Spleen (tissue), 11 donors: ENCODE measurements around the gene PROCA1. TPM values are rescaled to one million over a fixed set of nuclear protein-coding genes. Genes with fewer than 3 reads are reported as not detected.

Experiments used
- DNase-seq: peaks from one replicate; pipeline ENCODE4 v3.0.0-alpha.2; 2020
- H3K27ac ChIP-seq, 8 donors: fragments of 200-600 bp; sonication (generic) in 7 of 8; 1 replicate in 4 of 8; 2 replicates in 4 of 8; pipeline versions ENCODE4 v1.5.0 to v1.8.0; 2016 to 2021; ENCODE audit warnings: inconsistent platforms in 4 of 8, mild to moderate bottlenecking in 4 of 8, moderate library complexity in 1 of 8
- H3K27me3 ChIP-seq, 7 donors: fragments of 200-600 bp; sonication (generic) in 6 of 7; replicated peaks in 1 of 7; 1 replicate in 4 of 7; 2 replicates in 3 of 7; pipeline versions ENCODE4 v1.5.0 to v1.8.0; 2016 to 2021; ENCODE audit warnings: inconsistent platforms in 3 of 7, mild to moderate bottlenecking in 1 of 7
- H3K36me3 ChIP-seq, 6 donors: fragments of 200-600 bp; sonication (generic) in 5 of 6; 1 replicate in 4 of 6; 2 replicates in 2 of 6; pipeline versions ENCODE4 v1.5.0 to v1.8.0; 2016 to 2021; ENCODE audit warnings: inconsistent platforms in 2 of 6
- H3K4me1 ChIP-seq, 6 donors: fragments of 200-600 bp; sonication (generic) in 5 of 6; 1 replicate in 3 of 6; 2 replicates in 3 of 6; pipeline versions ENCODE4 v1.5.0 to v1.8.0; 2016 to 2021; ENCODE audit warnings: inconsistent platforms in 3 of 6
- H3K4me3 ChIP-seq, 8 donors: fragments of 200-600 bp; sonication (generic) in 7 of 8; 1 replicate in 4 of 8; 2 replicates in 4 of 8; pipeline versions ENCODE4 v1.5.0 to v1.8.0; 2016 to 2021; ENCODE audit warnings: inconsistent platforms in 4 of 8, mild to moderate bottlenecking in 4 of 8, moderate library complexity in 2 of 8
- H3K9me3 ChIP-seq, 8 donors: fragments of 200-600 bp; sonication (generic) in 7 of 8; 1 replicate in 4 of 8; 2 replicates in 4 of 8; pipeline versions ENCODE4 v1.5.0 to v1.8.0; 2016 to 2021; ENCODE audit warnings: inconsistent platforms in 4 of 8
- POLR2A ChIP-seq, 3 donors: fragments of 450-650 bp; IDR thresholded peaks; one replicate each; pipeline ENCODE4 v1.5.1; 2017; ENCODE audit warnings: antibody characterized with exemption in 3 of 3, mild to moderate bottlenecking in 1 of 3
- POLR2AphosphoS5 ChIP-seq, 3 donors: sonication (generic); formaldehyde crosslinking; IDR thresholded peaks; one replicate each; pipeline ENCODE4 v1.5.1; 2017; ENCODE audit warnings: antibody characterized with exemption in 3 of 3
- WGBS, 5 donors: extraction: QIAGEN DNeasy Blood & Tissue Kit in 3 of 5; methylation state at CpG; one replicate each; pipeline versions ENCODE4 v1.1.5 to v1.1.7; 2013 to 2018; 5-methylcytosine and 5-hydroxymethylcytosine counted together
- intact Hi-C: fragments of 100-400 bp; cut with DNase I; formaldehyde crosslinking; loops from one replicate; pipeline ENCODE4 v1.15.0; 2023; ENCODE audit warnings: low total_unique reads
- polyA plus RNA-seq, 3 donors: library from polyadenylated mRNA; stranded (reverse); fragments of 200-250 nt; gene quantifications; one replicate each; pipeline ENCODE4 v1.2.1, GENCODE V29; 2013
- total RNA-seq, 7 donors: library from RNA; depleted of rRNA in 3 of 7; stranded (reverse); fragments of >200 nt in 3 of 7; fragmentation: NEBNext Ultra II Directional in 4 of 7; extraction: Animal tissue kit (Norgen Biotek cat#: 25700) in 4 of 7; gene quantifications; one replicate each; pipeline versions ENCODE4 v1.1.0 to v1.2.1, GENCODE V29; 2016 to 2021
- TF ChIP-seq, protein P1 (sequence below), 11 experiments: fragments of 200-600 bp in 7 of 11; fragments of 450-650 bp in 4 of 11; sonication (generic) in 4 of 11; IDR thresholded peaks in 8 of 11; conservative IDR thresholded peaks in 3 of 11; 1 replicate in 7 of 11; 2 replicates in 4 of 11; pipeline versions ENCODE4 v1.4.0 to v1.8.0; 2016 to 2021; ENCODE audit warnings: antibody characterized with exemption in 11 of 11, inconsistent platforms in 4 of 11, mild to moderate bottlenecking in 1 of 11
- donor health status: healthy with polysubstance abuse.
- donor health status: DM: no; HTN: no; CAD: no; lungs with moderate emphysema.
- donor health status: DM: no; HTN: no; CAD: no.
- donor health status: Bipolar disorder and iron deficiency.
- donor health status: healthy.
- donor health status: DM: no; HTN: no; CAD: no.
- donor health status: DM: yes; HTN: yes; CAD: no.

PROCA1 gene
- total and polyA plus RNA-seq, 10 donors = 4.3 to 14.5 (median 7.1) TPM

DNA sequence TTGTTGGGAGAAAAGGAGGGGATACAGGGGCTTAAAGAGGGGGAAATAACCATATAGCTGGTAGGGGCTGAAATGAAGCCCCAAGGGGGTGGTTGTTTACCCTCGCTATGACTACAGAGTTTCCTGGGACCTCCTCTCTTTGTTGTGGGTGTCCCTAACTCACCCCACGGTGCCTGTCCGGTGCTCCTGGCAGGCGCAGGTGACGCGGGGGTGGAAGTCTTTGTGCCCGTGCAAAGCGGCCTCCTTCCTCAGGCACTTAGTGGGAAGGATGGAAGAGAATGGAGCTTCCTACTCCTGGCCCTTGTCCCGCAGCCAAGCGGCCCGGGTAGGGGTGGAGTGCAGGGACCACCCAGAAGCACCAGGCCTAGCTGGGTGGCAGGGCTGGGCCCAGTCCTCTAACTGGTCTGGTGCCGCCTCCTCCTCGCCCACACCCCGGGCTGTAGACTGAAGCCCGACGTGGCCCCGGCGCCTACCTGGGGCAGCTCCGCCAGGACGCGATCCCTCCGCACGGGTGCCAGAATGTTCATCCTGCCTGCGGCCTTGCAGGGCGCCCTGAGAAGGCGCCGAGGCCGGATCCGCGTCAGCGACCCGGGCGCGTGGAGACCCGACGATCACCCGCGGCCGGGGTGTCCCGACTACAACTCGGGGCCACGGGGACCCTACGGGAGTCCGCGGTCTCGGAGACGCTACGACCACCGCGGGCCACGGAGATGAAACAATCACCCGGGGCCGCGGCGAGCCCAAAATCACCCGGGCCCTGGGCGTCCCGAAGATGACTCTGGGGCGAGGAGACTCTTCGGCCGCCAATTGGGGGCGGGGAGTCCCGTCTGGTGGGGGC, 5.3 kb upstream of the PROCA1 start:
- no peak for DNase-seq
- Histone ChIP-seq H3K9me3 (no peaks in the 10 kb centered on the region), H3K36me3 (peaks cover 0 to 33% (median 15%) of the 10 kb centered on the region in 6 donors), H3K4me1 (peaks cover 35 to 70% (median 62%) of the 10 kb centered on the region in 6 donors), H3K27me3 (peaks cover 0 to 18% (median 11%) of the 10 kb centered on the region in 7 donors), H3K4me3 (peak overlapping the region; percentile 11 to 79 (median 42)), H3K27ac (peak overlapping the region; percentile 71 to 92 (median 89))
- WGBS, 5 donors = 23 to 33% (median 26%) methylated on average over 18 to 63 of the region's 63 CpGs
- intact Hi-C loops = no loop called here
- no peak for TF ChIP-seq POLR2A (IDR thresholded peaks at IDR 0.05)
- peak in 1 of 3 donors; percentile 48 for TF ChIP-seq POLR2AphosphoS5 (IDR thresholded peaks at IDR 0.05)

DNA sequence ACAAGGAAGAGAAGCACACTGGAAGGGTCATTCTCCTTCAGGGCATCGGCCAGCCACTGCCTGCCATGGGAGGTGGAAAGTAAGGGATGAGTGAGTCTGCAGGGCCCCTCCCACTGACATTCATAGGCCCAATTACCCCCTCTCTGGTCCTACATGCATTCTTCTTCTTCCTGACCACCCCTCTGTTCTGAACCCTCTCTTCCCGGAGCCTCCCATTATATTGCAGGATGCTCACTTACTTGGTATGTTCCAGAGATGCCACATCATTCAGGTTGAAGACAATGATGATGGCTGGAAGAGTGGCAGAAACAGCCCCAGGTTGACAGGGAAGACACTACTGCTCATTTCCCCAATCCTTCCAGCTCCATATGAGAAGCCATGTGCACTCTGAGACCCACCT, 3.5 kb upstream of the PROCA1 start:
- DNase-seq = no peak
- H3K4me3 ChIP-seq = no peak overlapping the region
- H3K36me3 ChIP-seq = peaks cover 0 to 20% (median 8%) of the 10 kb centered on the region in 6 donors
- H3K9me3 ChIP-seq = no peaks in the 10 kb centered on the region
- intact Hi-C loops = no loop called here
- H3K27me3 ChIP-seq = peaks cover 0 to 18% (median 11%) of the 10 kb centered on the region in 7 donors
- WGBS, 5 donors = 94 to 97% (median 96%) methylated on average over 2 of the region's 2 CpGs
- TF ChIP-seq, protein P1, sequence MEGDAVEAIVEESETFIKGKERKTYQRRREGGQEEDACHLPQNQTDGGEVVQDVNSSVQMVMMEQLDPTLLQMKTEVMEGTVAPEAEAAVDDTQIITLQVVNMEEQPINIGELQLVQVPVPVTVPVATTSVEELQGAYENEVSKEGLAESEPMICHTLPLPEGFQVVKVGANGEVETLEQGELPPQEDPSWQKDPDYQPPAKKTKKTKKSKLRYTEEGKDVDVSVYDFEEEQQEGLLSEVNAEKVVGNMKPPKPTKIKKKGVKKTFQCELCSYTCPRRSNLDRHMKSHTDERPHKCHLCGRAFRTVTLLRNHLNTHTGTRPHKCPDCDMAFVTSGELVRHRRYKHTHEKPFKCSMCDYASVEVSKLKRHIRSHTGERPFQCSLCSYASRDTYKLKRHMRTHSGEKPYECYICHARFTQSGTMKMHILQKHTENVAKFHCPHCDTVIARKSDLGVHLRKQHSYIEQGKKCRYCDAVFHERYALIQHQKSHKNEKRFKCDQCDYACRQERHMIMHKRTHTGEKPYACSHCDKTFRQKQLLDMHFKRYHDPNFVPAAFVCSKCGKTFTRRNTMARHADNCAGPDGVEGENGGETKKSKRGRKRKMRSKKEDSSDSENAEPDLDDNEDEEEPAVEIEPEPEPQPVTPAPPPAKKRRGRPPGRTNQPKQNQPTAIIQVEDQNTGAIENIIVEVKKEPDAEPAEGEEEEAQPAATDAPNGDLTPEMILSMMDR (IDR thresholded peaks at IDR 0.05 in 8 of 11, conservative IDR thresholded peaks at IDR 0.05 in 3 of 11) = no peak
- TF ChIP-seq POLR2AphosphoS5 (IDR thresholded peaks at IDR 0.05) (no peak), POLR2A (IDR thresholded peaks at IDR 0.05) (no peak)
- H3K4me1 ChIP-seq = peaks cover 20 to 69% (median 55%) of the 10 kb centered on the region in 6 donors
- H3K27ac ChIP-seq = no peak overlapping the region

DNA sequence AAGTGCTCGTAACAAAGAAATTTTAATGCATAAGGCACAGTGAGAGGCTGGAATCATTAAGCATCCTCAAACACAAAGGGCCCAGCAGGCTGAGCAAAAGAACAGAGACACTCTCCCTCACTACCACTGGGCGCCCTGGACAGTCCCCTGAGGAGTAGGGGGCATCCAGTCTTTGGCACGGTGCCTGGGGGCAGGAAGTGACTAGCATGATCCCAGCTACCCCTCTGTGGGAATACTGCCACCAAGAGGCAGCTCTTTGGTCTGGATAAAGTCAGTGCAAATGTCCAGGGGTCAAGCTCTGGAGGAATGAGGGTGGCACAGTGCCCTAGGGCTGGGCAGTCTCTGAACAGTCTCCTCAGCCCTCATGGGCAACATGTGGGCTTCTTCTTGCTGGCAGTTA, 2.6 kb upstream of the PROCA1 start:
- H3K4me3 ChIP-seq = no peak overlapping the region
- H3K4me1 ChIP-seq = peaks cover 20 to 72% (median 55%) of the 10 kb centered on the region in 6 donors
- H3K36me3 ChIP-seq = peaks cover 0 to 20% (median 8%) of the 10 kb centered on the region in 6 donors
- TF ChIP-seq, protein P1 (IDR thresholded peaks at IDR 0.05 in 8 of 11, conservative IDR thresholded peaks at IDR 0.05 in 3 of 11) = no peak
- no peak for TF ChIP-seq POLR2AphosphoS5 (IDR thresholded peaks at IDR 0.05)
- no peak for TF ChIP-seq POLR2A (IDR thresholded peaks at IDR 0.05)
- H3K27ac ChIP-seq = no peak overlapping the region
- intact Hi-C loops = no loop called here
- no peaks in the 10 kb centered on the region for H3K9me3 ChIP-seq
- peaks cover 0 to 18% (median 11%) of the 10 kb centered on the region in 7 donors for H3K27me3 ChIP-seq
- no peak for DNase-seq
- WGBS, 5 donors = 85 to 97% (median 92%) methylated on average over 2 to 3 of the region's 3 CpGs

- H3K27me3 ChIP-seq = peaks cover 0 to 16% (median 11%) of the 10 kb centered on the region in 7 donors
- DNase-seq = peak; percentile 60
- H3K4me1 ChIP-seq = peaks cover 10 to 58% (median 41%) of the 10 kb centered on the region in 6 donors
- H3K27ac ChIP-seq = peak overlapping the region; percentile 87 to 94 (median 92)
- peak overlapping the region in 1 of 8 donors; percentile 71 for H3K4me3 ChIP-seq
- TF ChIP-seq POLR2AphosphoS5 (IDR thresholded peaks at IDR 0.05) (no peak), POLR2A (IDR thresholded peaks at IDR 0.05) (no peak)
- TF ChIP-seq, protein P1 (IDR thresholded peaks at IDR 0.05 in 8 of 11, conservative IDR thresholded peaks at IDR 0.05 in 3 of 11) = no peak
- H3K36me3 ChIP-seq = peaks cover 0 to 20% (median 8%) of the 10 kb centered on the region in 6 donors
- 84 to 92% (median 88%) methylated on average over 7 of the region's 7 CpGs for WGBS, 5 donors
- intact Hi-C loops = no loop called here
- H3K9me3 ChIP-seq = no peaks in the 10 kb centered on the region
Observed at GRCh38 chr17:28712705-28713415, 1.2 kb upstream of the PROCA1 start.
